HG03095 (cell line): ENCODE data around the gene GLTPD2.

Experiments used
- ATAC-seq: cut with Tn5 transposase; IDR thresholded peaks from one replicate; pipeline ENCODE4 v1.9.1; 2021; ENCODE audit warnings: moderate library complexity; ENCODE audit not compliant: unreplicated experiment

Gene GLTPD2

GRCh38 chr17:4771519-4772234, 17.1 kb upstream of the GLTPD2 start, which contains the start of gene TM4SF5:
TSS of gene TM4SF5 (plus strand) at chr17:4771886. CDS start at chr17:4771923, 37 bp downstream.
- no peak for ATAC-seq

- ATAC-seq = no peak
These were observed 16.5 kb upstream of the GLTPD2 start for GRCh38 chr17:4772235-4772613.

GRCh38 chr17:4777969-4778760, 10.6 kb upstream of the GLTPD2 start:
- ATAC-seq = no peak

GRCh38 chr17:4780325-4780955, 8.3 kb upstream of the GLTPD2 start:
- no peak for ATAC-seq

- ATAC-seq = no peak
These were observed 6.1 kb upstream of the GLTPD2 start for GRCh38 chr17:4782652-4783051.

- ATAC-seq = no peak
These were observed 3.3 kb upstream of the GLTPD2 start for GRCh38 chr17:4785311-4786105.

- no peak for ATAC-seq
These were observed 2.7 kb upstream of the GLTPD2 start, which contains the start of gene VMO1 for GRCh38 chr17:4786106-4786511. TSS of gene VMO1 (minus strand) at chr17:4786364. CDS start at chr17:4786352, 12 bp downstream.

- no peak for ATAC-seq
These were observed 2.2 kb upstream of the GLTPD2 start for GRCh38 chr17:4786516-4786915.

GRCh38 chr17:4788159-4788806, 481 bp upstream of the GLTPD2 start:
- ATAC-seq = no peak

GRCh38 chr17:4789701-4789950, 862 bp downstream of the GLTPD2 start:
- no peak for ATAC-seq

- peak; percentile 82 for ATAC-seq
These were observed 1.4 kb downstream of the GLTPD2 start for GRCh38 chr17:4789951-4790704.

- ATAC-seq = no peak
These were observed 1.9 kb downstream of the GLTPD2 start for GRCh38 chr17:4790705-4791088.

GRCh38 chr17:4795168-4795567, 6.4 kb downstream of the GLTPD2 start:
- no peak for ATAC-seq

- ATAC-seq = no peak
These were observed 7.8 kb downstream of the GLTPD2 start for GRCh38 chr17:4796552-4796920.

- no peak for ATAC-seq
These were observed 11.9 kb downstream of the GLTPD2 start for GRCh38 chr17:4800462-4801196.

- no peak for ATAC-seq
These were observed 13.5 kb downstream of the GLTPD2 start, which contains the start of gene C17orf114 for GRCh38 chr17:4802228-4802627. TSS of gene C17orf114 (minus strand) at chr17:4802328.

GRCh38 chr17:4806456-4806776, 17.7 kb downstream of the GLTPD2 start:
- ATAC-seq = no peak

- peak; percentile 89 for ATAC-seq
These were observed 18.2 kb downstream of the GLTPD2 start, which contains the start of gene PLD2 for GRCh38 chr17:4806777-4807604. TSS of gene PLD2 (plus strand) at chr17:4807152. CDS start at chr17:4807773, 621 bp downstream.
